ENCODE measurements around the gene MVB12B.

Gene MVB12B

DNA sequence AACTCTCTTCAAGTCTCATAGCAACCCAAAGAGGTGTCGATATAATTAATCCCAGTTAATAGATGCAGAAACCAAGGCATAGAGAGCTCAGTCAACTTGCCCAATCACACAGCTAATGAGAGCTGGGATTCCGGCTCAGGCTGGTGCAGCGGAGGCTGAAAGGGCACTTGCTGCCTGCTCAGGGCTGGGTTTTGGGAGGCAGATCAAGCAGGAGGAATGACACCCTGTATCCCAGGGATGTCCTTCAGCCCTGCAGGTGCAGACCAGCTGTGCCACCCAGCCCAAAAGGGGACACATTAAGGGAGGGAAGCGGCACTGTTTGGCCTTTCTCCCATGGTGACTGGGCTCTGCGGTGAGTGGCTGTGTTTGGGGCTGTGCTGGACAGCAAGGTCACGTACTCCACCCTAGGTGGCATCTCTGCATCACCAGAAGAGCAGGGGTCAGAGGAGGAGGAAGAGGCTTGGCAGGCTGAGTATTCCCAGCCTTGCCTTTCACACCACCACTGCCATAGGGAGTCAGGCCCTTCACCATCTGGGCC lies 124.1 kb downstream of the MVB12B start:
- H3K4me3 ChIP-seq (ENCODE audit: low read depth, low read length): no peak overlapping the region
- TF ChIP-seq, protein P1, sequence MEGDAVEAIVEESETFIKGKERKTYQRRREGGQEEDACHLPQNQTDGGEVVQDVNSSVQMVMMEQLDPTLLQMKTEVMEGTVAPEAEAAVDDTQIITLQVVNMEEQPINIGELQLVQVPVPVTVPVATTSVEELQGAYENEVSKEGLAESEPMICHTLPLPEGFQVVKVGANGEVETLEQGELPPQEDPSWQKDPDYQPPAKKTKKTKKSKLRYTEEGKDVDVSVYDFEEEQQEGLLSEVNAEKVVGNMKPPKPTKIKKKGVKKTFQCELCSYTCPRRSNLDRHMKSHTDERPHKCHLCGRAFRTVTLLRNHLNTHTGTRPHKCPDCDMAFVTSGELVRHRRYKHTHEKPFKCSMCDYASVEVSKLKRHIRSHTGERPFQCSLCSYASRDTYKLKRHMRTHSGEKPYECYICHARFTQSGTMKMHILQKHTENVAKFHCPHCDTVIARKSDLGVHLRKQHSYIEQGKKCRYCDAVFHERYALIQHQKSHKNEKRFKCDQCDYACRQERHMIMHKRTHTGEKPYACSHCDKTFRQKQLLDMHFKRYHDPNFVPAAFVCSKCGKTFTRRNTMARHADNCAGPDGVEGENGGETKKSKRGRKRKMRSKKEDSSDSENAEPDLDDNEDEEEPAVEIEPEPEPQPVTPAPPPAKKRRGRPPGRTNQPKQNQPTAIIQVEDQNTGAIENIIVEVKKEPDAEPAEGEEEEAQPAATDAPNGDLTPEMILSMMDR (IDR thresholded peaks at IDR 0.05; ENCODE audit: control insufficient read depth, extremely low read depth, insufficient read depth): no peak
- no peak for DNase-seq (ENCODE audit: low read depth)

DNA sequence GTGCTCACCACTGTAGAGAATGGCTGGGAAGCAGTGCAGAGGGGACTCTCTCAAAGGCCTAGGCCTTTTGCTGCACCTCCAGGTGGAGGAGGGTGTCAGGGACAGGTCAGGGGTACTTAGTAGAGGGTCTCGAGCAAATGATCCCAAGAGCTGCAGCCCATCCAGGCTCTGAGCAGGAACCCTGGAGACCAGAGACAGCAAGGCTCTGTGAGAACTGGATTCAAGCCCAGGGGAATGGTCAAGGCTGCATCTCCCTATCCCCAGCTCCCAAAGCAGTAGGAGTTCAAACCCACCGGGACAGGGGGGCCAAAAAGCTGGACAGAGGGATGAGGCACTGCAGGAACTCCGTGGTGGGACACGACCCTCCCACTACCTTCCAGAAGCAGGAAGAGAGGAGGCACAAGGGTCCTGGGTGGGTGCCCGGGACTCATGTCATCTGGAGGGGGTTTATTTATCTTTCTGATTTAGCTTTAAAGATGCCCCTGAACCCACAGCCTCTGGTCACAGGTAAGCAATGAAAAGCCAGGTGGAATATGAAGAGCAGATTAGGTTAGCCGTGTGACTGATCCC lies 124.8 kb downstream of the MVB12B start:
- TF ChIP-seq, protein P1 (IDR thresholded peaks at IDR 0.05; ENCODE audit: control insufficient read depth, extremely low read depth, insufficient read depth): no peak
- no peak for DNase-seq (ENCODE audit: low read depth)
- H3K4me3 ChIP-seq (ENCODE audit: low read depth, low read length): no peak overlapping the region

DNA sequence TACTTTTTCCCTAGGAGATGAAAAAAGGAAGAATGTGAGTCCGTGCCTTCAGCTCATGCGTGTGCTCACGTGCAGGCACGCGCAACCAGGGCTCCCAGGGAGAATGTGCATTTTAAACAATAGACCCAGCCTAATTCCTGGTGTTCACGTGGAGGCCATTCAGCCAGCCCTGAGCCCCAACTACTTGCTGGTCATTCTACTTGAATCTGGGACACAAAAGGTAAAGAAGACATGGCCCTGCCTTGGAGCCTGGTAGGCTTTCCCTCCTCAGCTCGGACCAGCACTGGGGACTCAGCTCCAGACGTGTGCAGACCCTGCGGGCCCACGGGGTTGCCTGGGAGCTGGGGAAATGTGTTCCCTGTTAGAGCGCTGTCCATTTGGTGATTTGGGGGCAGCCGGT lies 125.5 kb downstream of the MVB12B start:
- no peak overlapping the region for H3K4me3 ChIP-seq (ENCODE audit: low read depth, low read length)
- DNase-seq (ENCODE audit: low read depth): no peak
- TF ChIP-seq, protein P1 (IDR thresholded peaks at IDR 0.05; ENCODE audit: control insufficient read depth, extremely low read depth, insufficient read depth): no peak

- DNase-seq (ENCODE audit: low read depth): no peak
- H3K4me3 ChIP-seq (ENCODE audit: low read depth, low read length): no peak overlapping the region
- TF ChIP-seq, protein P1 (IDR thresholded peaks at IDR 0.05; ENCODE audit: control insufficient read depth, extremely low read depth, insufficient read depth): no peak
Observed at GRCh38 chr9:126453156-126453963, 126.7 kb downstream of the MVB12B start.

GRCh38 chr9:126454215-126454614 lies 127.6 kb downstream of the MVB12B start:
- DNase-seq (ENCODE audit: low read depth): no peak
- TF ChIP-seq, protein P1 (IDR thresholded peaks at IDR 0.05; ENCODE audit: control insufficient read depth, extremely low read depth, insufficient read depth): no peak
- H3K4me3 ChIP-seq (ENCODE audit: low read depth, low read length): no peak overlapping the region

DNA sequence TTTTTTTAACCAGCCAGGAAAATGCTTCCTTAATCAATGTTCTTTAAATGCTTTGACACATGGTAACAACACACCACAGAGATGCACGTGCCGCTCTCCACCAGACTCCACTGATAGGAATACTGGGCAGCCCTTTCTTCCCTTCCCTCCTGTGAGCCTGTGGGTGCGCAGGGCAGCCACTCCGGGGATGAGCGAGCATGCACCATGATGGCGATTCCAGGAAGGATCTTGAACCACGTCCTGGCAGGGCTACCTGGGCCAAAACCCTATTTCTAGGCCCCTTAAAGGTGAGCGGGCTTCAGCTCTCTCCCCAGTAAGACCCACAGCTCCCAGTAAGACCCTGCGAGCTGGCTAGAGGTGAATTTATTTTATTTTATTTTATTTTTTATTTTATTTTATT lies 128.2 kb downstream of the MVB12B start:
- TF ChIP-seq, protein P1 (IDR thresholded peaks at IDR 0.05; ENCODE audit: control insufficient read depth, extremely low read depth, insufficient read depth): no peak
- no peak for DNase-seq (ENCODE audit: low read depth)

More for the DNA sequence above, 128.2 kb downstream of the MVB12B start:
- H3K4me3 ChIP-seq (ENCODE audit: low read depth, low read length): no peak overlapping the region

All from LNCaP clone FGC (cell line).